ENCODE data around the gene ZMYM3.

DNA sequence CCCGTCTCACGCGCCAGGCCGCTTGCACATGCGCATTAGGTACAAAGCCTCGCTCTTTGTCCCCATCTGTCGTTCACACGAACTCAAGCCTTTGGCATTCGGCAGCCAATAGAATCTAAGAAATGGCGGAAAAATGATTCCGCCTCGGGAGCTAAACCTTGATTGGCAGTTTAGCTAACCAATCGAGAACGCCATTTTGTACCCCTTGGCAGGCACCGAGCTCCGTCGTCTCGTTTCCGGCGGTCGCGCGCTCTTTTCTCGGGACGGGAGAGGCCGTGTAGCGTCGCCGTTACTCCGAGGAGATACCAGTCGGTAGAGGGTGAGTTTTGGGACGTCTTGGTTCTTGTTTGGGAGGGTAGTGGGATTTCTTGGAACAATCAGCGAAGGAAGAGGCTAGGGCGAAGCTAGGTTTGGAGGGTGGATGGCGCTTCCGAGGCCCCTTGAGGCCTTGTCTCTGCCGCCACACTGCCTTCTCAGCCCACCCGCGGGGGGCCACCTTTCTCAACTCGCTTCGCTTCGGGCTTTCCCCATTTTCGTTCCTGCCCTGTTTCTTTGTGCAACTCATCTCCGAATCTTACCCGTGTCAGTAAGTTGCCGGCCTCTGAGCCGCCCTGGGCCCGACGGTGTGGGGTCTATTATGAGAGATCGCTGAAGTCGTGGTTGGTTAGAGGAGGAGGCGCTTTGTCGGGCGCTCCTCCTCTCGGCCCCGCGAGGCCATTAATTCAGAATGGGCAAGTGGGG lies 29.6 kb upstream of the ZMYM3 start, which contains the start of gene NONO:
- TF ChIP-seq JUNB (IDR thresholded peaks at IDR 0.05; ENCODE audit: unreplicated experiment) (no peak), EZH2 (IDR thresholded peaks at IDR 0.05; ENCODE audit: low read depth, unreplicated experiment) (no peak), EZH2phosphoT487 (IDR thresholded peaks at IDR 0.05; ENCODE audit: unreplicated experiment) (no peak), POLR2AphosphoS5 (IDR thresholded peaks at IDR 0.05; ENCODE audit: low read depth) (peak; percentile 74), CREB1 (CRISPR knock-in tag; IDR thresholded peaks at IDR 0.05; ENCODE audit: low read depth) (0 out of 2 replicates have a peak, but pooled peaks have one; percentile 2), ZNF331 (CRISPR knock-in tag; IDR thresholded peaks at IDR 0.05; ENCODE audit: low read depth) (no peak), STAT1 (IDR thresholded peaks at IDR 0.05; ENCODE audit: unreplicated experiment) (no peak), NANOG (IDR thresholded peaks at IDR 0.05; ENCODE audit: borderline replicate concordance) (no peak)
- TF ChIP-seq, protein P1, sequence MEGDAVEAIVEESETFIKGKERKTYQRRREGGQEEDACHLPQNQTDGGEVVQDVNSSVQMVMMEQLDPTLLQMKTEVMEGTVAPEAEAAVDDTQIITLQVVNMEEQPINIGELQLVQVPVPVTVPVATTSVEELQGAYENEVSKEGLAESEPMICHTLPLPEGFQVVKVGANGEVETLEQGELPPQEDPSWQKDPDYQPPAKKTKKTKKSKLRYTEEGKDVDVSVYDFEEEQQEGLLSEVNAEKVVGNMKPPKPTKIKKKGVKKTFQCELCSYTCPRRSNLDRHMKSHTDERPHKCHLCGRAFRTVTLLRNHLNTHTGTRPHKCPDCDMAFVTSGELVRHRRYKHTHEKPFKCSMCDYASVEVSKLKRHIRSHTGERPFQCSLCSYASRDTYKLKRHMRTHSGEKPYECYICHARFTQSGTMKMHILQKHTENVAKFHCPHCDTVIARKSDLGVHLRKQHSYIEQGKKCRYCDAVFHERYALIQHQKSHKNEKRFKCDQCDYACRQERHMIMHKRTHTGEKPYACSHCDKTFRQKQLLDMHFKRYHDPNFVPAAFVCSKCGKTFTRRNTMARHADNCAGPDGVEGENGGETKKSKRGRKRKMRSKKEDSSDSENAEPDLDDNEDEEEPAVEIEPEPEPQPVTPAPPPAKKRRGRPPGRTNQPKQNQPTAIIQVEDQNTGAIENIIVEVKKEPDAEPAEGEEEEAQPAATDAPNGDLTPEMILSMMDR (conservative IDR thresholded peaks at IDR 0.05; ENCODE audit: low read depth in 2 of 2): no peak
- TF ChIP-seq, protein P2, sequence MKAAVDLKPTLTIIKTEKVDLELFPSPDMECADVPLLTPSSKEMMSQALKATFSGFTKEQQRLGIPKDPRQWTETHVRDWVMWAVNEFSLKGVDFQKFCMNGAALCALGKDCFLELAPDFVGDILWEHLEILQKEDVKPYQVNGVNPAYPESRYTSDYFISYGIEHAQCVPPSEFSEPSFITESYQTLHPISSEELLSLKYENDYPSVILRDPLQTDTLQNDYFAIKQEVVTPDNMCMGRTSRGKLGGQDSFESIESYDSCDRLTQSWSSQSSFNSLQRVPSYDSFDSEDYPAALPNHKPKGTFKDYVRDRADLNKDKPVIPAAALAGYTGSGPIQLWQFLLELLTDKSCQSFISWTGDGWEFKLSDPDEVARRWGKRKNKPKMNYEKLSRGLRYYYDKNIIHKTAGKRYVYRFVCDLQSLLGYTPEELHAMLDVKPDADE (IDR thresholded peaks at IDR 0.05): 0 out of 2 replicates have a peak, but pooled peaks have one; percentile 14
- TF ChIP-seq, protein P3, sequence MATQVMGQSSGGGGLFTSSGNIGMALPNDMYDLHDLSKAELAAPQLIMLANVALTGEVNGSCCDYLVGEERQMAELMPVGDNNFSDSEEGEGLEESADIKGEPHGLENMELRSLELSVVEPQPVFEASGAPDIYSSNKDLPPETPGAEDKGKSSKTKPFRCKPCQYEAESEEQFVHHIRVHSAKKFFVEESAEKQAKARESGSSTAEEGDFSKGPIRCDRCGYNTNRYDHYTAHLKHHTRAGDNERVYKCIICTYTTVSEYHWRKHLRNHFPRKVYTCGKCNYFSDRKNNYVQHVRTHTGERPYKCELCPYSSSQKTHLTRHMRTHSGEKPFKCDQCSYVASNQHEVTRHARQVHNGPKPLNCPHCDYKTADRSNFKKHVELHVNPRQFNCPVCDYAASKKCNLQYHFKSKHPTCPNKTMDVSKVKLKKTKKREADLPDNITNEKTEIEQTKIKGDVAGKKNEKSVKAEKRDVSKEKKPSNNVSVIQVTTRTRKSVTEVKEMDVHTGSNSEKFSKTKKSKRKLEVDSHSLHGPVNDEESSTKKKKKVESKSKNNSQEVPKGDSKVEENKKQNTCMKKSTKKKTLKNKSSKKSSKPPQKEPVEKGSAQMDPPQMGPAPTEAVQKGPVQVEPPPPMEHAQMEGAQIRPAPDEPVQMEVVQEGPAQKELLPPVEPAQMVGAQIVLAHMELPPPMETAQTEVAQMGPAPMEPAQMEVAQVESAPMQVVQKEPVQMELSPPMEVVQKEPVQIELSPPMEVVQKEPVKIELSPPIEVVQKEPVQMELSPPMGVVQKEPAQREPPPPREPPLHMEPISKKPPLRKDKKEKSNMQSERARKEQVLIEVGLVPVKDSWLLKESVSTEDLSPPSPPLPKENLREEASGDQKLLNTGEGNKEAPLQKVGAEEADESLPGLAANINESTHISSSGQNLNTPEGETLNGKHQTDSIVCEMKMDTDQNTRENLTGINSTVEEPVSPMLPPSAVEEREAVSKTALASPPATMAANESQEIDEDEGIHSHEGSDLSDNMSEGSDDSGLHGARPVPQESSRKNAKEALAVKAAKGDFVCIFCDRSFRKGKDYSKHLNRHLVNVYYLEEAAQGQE (IDR thresholded peaks at IDR 0.05; ENCODE audit: unreplicated experiment): no peak
